HG02870 (cell line): Measurements from ENCODE around the gene SLX4IP.

Source experiments
- ATAC-seq: cut with Tn5 transposase; IDR thresholded peaks from one replicate; pipeline ENCODE4 v1.9.1; 2021; ENCODE audit warnings: mild to moderate bottlenecking, moderate library complexity; ENCODE audit not compliant: unreplicated experiment

Gene SLX4IP

DNA sequence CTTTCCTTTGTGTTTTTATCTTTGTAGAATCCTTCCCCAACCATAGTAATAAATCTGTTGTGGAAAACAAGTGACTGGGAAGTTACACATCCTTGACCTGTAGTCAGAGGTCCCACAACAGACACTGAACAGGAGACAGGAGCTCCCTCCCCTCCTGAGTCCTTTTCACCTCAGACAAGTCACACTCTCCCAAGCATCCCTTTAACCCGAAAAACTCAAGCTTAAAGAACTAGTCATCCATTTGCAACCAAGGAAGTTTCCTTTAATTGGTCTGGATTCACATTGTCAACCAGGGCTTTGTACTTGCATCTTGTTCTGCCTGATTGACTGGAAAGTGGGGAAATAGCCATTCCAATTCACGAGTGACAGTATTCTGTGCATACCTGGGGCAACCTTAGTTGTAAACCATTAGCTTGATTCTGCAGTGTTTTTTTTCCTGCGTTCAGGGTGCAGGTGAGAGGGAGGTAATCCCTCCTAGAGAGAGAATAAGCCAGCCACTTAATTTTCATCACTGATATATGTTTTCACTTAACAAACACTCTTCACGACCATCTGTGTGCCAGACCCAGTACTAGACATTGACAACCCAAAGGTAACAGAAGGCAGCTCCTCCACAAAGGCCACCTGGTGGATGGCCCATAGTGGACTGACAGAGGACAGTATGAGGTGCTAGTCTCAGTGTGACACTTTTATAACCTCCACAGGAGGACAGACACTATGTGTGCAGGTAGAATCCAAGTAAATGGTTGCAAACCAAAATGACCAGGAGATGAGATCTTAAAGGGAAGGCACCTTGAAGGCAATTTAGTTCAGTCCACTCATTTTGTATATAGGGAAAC lies 112.4 kb downstream of the SLX4IP start:
- ATAC-seq = no peak

DNA sequence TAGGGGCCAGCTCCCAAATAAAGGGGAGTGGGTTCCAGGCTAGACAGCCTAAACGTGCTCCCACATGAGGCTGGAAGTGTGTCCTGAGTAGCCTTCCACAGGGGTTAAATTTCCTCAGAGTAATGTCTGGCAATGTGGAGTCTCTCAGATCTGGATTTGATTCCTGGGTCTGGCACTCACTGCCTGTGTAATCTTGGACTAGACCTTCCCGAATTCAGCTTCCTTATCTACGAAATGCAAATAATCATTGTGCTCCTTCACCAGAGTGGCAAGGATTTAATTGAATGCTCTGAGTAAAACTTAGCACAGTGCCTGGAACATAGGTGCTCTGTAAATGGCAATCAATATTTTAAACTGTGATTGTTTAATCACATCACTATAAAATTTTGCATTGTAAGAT lies 114.4 kb downstream of the SLX4IP start:
- ATAC-seq = no peak

DNA sequence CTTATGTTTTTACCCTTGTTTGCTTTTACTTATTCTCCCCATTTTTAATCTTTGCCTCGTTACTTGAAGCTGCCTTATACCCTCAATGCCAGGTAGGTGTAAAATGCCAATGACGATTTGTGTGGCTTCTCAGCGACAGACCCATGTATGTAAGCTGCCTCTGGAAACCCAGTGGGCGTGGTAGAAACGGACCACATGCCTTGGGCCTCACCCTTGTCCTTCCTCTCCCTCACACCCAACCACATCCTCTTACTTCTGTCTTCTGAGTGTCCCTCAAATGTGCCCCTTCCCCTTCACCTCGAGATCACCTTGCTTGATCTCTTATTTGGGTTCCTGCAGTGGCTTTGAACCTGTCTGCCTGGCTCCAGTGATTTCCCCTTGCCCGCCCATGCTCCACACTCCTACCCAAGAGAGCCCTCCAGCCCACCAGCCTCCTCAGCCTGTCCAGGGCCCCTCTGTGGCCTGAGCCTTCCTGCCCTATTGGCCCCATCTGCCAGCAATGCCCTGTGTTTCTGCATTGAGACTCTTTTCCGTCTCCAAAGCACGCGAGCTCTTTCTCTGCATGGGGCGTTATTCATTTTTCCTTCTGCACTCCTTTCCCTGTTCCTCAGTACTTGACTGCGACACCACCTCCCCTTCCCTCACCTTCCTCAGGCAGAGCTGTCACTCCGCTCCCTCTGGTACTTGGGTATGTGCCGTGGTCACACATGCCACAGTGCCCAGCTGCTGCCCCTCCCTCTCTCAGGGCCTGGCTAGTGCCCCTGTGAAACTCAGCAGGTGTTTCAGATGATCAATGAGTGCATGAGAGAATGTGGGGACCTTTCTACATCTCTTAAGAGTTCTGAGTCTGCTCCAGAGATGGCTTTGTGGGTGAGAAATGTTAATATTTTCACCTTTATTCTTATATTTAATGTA lies 115.4 kb downstream of the SLX4IP start:
- ATAC-seq = no peak

DNA sequence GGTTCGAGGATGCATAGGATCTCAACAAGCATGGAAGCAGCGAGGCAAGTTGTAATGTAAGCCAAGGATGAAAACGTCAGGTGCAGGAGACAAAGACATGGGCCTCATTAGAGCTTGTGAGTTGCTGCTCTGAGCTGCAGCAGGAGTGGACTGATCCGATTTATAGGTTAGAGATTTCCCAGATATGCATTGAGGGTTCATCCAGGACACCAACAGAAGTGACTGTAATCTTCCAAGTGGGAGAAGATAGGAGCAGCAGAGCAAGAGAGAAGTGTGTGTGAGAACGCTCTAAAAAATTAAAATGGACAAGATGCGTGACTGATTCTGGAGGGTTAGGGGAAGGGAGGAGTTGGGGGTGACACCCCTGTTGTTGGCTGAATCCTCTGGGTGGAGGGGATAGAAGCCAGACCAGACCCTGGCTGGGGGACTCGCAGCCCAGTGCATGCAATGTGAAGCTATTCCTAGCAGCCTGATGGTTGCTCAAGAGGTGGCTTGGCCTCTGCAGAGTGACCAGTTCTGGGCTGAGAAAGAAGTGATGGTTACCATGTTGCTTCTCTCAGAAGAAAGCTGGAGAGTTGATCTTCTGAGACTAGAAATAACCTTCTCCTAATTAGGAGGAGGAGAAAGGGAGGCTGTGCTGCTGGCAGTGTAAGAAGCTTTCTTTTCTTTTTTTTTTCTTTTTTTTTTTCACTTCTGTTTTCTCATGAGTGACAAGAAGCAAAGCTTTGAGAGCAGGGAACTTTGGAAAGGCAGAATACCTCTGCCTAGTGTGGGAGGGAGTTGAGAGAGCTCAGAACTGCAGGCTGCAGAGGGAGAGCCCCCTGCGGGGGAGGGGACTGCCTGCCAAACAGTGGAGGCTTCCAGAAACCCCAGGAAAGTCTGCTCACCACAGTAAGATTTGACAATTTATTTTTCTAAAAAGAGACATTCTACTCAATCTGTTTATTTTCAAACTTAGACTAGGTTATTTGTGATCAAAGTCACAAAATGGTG lies 116.9 kb downstream of the SLX4IP start:
- ATAC-seq = peak; percentile 87

DNA sequence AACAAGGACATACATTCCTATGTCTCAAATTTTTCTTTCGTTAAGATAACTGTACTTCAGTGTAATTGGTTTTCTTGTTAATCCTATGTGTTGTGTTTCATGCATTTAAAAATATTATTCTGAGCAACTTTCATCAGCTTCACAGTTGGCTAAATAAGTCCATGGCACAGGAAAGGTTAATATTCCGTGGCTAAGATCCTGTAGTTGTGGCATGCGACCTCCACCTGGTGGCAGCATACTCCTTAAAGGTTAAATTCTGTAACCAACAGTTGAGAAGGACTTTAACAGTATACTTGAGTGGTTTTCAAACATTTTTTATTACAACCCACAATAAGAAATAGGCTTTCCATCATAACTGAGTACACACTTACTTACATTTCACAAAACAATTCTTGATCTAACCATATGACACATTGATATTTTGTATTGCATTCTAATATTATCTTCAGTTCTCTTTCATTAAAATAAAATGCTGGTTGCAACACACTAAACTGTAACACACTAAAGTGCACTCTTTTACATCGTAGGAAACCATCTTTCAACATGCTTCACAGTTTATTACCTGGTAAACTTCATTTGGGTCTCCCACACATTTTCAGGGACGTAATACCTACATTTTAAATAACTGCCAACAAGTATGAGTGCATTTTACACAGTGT lies 118.3 kb downstream of the SLX4IP start:
- ATAC-seq = no peak

DNA sequence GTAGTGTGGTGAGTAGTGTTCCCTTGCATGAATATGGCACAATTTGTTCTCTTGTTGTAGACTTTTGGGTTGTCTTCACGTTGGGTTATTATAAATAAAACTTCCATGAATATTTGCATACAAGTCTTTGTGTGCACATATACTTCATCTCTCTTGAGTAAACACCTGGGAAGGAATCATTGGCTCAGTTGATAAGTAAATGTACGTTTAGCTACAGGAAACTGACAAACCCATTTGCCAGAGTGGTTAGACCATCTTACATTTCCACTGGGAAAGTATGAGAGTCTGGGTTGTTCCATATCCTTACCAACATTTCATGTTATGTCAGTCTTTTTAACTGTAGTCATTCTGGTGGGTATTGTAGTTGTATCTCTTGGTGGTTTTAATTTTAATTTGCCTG lies 119.2 kb downstream of the SLX4IP start:
- ATAC-seq = no peak

DNA sequence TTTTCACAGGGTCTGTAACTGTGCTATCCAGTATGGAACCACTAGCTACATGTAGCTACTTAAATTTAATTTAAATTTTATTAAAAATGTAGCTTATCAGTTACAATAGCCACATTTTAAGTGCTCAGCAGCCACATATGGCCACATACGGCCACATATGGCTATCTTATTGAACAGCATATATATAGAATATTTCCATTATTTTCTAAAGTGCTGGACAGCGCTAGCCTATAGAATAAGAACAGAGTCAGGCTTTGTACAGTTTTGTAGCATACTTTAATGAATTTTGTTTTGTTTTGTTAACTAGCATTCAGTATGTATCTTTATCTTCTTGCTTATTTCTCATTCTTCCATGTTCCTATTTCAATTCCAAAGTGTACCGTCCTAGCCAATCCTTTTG lies 120.3 kb downstream of the SLX4IP start:
- no peak for ATAC-seq

DNA sequence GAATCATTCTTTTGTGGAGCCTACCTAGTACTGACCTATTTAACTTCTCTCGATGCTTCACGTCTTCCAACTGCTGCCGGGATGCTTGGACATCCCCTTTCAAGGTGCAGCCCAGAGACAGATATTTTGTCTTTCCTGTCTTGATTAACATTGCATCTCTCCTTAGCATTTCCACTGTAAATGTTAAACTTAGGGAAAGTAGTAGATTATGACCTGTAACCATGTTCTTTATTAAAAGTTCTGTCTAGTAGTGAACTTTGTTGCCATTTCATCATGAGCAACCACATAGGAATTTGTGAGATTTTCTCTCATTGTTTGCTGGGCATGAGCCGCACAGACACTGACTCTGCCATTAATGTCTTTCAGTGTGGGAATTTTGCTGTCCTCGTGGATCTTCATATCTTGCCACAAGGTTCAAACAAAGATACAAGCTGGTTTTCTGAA lies 120.8 kb downstream of the SLX4IP start:
- ATAC-seq = no peak

DNA sequence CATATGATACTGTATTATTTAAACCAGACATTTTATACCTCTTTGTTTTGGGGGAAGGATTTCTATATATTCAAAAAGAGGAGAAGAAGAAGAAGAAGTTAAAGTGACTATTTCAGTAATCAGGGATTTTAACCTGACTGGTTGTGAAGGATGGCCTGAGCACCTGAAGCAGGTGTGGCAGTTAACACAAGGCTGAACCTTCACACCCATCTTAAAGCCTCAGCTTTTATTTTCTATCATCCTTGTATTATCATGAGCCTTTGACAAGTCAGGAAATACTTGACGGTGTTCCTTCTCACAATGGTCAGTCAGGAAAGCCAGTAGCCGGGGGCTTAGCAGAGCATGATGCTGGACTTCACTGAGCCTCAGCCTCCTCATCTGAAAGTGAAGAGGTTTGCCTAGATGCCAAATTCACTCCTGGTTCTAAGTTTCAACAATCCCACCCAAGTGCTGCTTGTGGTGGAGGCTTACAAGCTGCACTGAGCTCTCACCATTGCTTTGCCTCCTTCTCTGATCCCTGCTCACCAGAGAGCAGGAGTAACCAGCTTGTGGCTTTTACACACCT lies 121.5 kb downstream of the SLX4IP start:
- no peak for ATAC-seq

DNA sequence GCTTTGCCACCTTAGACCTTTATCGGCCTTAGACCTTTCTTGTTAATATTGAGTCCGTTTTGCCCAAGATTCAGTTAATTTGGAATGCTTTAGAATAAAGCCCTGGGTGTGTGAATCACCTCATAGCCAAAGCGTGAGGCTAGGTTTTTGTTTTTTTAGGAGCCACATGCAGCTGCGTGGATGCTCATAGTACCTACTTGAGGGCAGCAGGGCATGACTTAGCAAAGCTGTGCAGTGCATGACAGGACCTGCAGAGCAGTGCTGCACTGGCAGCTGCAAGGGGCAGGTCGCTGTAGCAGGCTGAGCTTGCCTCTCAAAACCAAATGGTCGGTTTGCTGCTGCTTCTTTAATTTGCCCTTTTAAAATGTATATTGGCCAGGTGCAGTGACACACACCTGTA lies 122.6 kb downstream of the SLX4IP start:
- ATAC-seq = no peak

DNA sequence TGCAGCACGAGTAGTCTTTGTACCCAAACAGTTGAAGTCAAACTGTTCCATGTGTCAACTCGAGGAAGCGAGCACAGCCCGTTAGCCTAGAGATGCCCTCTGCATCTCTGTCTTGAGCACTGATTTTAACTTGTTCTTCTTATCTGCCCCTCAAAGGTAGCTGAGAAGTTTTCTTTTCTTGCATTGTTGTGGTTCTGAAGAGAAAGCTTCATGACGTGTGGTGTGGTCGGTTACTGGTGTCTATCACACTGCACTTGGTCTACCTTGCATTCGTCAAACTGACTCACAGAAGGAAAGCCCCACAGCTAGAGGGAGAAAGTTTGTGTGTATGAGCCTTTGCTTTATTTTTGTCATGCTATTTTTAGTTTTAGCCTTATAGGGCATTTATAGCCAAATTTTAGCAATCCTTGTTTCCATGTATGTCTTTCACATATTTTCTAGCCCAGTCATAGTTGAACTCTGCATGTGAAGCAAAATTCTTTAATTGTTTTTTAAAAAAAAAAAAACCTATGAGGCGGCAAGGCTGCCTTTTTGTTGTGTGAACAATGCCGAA lies 123.6 kb downstream of the SLX4IP start:
- peak; percentile 99 for ATAC-seq

DNA sequence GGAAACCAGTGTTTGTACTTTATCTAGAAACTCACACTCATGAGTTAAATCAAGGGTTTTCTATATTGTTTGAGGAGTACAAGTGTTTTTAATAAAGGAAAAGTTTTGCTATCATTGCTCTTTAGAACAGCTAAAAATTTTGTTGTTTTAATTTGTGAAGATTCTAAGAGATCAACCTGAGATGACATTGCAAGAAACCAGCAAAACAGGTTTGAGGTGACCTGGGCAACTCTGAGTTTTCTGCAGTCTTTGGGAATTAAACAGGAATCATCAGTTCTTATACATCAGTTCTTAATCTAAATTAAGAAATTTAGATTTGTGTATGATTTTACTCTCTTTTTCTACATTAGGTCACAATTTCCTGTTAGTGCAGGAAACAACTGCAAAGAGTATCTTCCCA lies 124.2 kb downstream of the SLX4IP start:
- no peak for ATAC-seq

DNA sequence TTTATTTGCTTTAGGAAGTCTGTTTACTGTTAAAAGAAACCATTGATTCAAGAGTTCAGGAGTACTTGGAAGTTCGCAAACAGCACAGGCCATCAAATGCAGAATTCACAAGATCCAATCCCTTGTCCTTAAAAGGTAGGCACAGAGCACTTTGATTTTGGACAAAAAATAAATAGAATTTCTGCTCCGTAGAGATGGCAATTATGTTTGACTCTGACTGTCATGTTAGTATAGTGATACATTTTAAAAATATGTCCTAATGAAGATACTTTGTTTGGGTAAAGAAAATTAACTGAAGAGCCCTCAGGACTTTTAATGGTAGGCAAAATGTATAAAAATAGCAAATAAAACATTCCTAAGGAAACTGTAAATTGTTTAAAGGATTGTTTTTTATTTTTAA lies 125.6 kb downstream of the SLX4IP start:
- no peak for ATAC-seq

DNA sequence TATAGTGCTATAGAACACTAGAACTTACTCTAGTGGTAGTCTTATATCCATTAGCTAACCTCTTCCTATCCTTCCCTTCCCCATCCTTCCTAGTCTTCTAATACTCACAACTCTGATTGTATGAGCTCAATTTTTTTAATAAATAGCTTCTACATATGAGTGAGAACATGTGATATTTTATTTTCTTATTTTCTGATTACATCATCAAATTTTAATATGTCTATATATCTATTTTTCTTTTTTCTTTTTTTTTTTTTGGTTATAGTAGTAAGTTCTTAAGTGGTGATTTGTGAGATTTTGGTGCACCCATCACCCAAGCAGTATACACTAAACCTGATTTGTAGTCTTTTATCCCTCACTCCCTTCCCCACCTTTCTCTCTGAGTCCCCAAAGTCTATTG lies 126.2 kb downstream of the SLX4IP start:
- ATAC-seq = no peak

DNA sequence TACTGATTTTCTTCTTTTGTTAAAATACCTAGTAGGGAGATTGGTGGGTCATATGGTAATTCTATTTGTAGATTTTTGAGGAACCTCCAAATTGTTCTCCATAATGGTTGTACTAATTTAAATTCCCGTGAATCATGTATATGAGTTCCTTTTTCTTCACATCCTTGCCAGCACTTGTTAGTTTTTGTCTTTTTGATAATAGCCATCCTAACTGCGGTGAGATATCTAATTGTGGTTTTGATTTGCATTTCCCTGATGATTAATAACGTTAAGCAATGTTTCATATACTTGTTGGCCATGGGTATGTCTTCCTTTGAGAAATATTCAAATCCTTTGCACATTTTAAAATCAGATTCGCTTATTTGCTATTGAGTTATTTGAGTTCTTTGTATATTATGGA lies 127.8 kb downstream of the SLX4IP start:
- no peak for ATAC-seq

DNA sequence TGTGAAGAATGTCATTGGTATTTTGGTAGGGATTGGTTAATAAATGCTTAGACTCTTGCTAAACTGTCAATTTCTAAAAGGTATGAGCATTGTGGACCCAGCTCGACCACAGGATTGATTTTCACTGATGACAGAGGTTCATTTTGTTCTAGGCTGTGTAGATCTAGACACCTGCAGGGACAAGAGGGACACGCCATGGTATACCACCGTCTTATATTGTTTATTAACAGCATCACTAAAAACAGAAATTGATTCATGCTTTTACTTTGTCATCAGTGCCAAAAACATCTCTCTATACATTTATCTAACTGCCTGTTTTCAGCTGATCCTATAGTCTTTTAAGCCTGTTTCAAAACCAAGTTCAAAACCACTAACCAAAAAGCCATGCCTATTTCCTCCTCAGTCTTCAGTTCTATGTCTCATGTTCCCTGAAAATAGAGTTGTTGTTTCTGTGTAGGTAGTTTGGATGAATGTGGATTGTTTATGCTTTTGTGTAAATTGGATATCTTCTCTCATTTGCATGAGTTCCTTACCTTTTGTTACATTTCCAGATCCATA lies 128.9 kb downstream of the SLX4IP start:
- ATAC-seq = no peak

DNA sequence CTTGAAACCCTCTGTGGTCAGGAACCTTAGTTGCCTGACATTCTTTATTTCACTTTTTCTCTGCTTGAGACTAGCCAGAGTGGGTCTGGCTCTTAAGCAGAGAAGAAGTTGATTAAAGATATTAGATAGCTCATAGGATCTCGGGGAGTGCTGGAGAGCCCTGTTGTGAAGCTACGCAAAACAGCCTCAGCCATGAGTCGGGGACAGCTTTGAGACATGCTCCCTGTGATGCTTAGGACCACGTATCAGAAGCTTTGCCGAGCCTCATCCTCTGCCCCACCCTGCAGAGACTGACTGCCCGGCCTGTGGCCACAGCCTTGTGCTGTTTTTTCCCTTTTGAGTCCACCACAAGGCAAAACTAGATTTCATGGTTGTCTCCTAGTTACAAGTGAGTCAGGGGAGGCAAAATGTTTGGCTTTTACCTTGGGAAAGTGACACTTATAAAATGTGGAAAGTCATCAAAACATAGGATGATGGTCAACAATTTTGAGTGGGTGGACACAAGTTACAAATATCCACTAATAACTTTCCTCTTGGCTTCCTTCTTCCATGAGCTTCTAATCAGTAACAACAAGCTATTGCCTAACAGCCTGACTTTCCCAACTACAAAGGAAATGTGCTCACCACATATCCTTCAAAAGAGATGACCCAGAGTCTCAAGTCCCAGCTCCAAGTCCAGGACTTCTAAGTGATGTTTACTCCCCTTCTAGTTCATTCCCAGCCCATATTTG lies 130.3 kb downstream of the SLX4IP start:
- no peak for ATAC-seq
